ENCODE data around the gene NEK10. TPM values are rescaled to one million over a fixed set of nuclear protein-coding genes. Genes with fewer than 3 reads are reported as not detected.

NEK10 gene
- total RNA-seq, 1 donor from 2014 or later, result not detected

DNA sequence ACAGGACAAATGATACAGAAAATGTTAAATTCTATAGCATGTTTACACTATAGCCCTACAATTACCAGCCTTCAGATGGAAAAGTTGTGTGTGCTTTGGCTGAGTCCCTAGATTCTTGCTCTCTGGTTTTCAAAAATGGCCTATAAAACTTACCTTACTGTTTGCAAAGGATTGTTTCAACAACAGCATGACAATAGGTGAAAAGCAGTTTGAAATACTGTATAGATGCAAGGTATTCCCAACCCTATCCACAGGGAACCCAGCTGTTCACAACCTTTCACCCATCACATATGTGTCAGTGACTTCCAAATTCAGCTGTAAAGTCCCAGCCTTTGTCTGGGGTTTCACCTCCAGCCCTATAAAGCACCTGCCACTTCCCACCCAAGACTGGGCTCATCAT lies 97.3 kb downstream of the NEK10 start:
- TF ChIP-seq POLR2AphosphoS5 (IDR thresholded peaks at IDR 0.05; ENCODE audit: insufficient read depth in 1 of 2, low read depth in 1 of 2) (no peak), POLR2A (IDR thresholded peaks at IDR 0.05) (no peak), CTCF (IDR thresholded peaks at IDR 0.05) (no peak)
- no peak overlapping the region for H3K27ac ChIP-seq
- H3K4me3 ChIP-seq, result no peak overlapping the region
- DNase-seq (ENCODE audit: extremely low spot score in 2 of 2), result no peak
- no peaks in the 10 kb centered on the region for H3K27me3 ChIP-seq
- no peaks in the 10 kb centered on the region for H3K9me3 ChIP-seq
- intact Hi-C loops (cut with DNase I), result loop anchor here (10.0 kb wide), 1 partner anchor 137 kb away; no protein-coding TSS in a partner anchor
- H3K36me3 ChIP-seq, result no peaks in the 10 kb centered on the region
- no peaks in the 10 kb centered on the region for H3K4me1 ChIP-seq

DNA sequence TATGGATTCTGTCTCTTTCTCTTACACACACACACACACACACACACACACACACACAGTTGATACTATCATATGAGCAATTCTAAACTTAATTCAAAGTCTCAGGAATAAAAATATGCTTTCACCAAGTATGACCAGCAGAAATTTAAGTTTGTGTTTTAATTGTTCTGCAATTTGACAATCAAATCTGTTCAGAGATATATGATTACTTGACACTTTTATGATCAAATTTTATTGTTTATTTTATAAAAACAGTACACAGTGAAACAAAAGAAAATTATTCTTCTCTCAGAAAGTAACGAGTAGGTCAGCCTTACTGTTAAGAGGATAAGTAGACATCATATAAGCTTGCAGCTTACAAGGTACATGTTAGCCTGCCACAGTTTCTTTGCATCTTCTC lies 114.3 kb downstream of the NEK10 start:
- no peaks in the 10 kb centered on the region for H3K4me1 ChIP-seq
- H3K36me3 ChIP-seq, result no peaks in the 10 kb centered on the region

DNA sequence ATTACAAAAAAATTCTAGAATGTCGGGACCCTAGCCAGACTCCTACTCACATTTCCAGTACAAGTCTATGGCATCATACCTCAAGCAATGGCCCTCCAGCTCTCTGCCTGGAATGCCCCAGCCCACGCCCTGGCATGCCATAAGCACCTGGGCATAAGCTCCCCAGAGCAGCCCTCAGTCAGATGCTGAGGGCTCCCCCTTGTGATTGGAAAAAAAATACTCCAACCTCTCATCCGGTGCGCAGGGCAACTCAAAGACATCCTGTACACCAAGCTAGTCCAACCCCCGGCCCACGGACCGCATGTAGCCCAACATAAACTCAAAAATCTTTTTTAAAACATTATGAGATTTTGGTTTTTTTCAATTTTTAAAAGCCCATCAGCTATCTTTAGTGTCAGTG lies 115.4 kb downstream of the NEK10 start:
- no peaks in the 10 kb centered on the region for H3K27me3 ChIP-seq
- TF ChIP-seq POLR2AphosphoS5 (IDR thresholded peaks at IDR 0.05; ENCODE audit: insufficient read depth in 1 of 2, low read depth in 1 of 2) (no peak), POLR2A (IDR thresholded peaks at IDR 0.05) (no peak), CTCF (IDR thresholded peaks at IDR 0.05) (no peak)
- no peak for DNase-seq (ENCODE audit: extremely low spot score in 2 of 2)
- no peak overlapping the region for H3K27ac ChIP-seq
- no peak overlapping the region for H3K4me3 ChIP-seq
- no peaks in the 10 kb centered on the region for H3K4me1 ChIP-seq
- no peaks in the 10 kb centered on the region for H3K9me3 ChIP-seq
- no peaks in the 10 kb centered on the region for H3K36me3 ChIP-seq
- intact Hi-C loops (cut with DNase I), result no loop called here

More for the DNA sequence above, 114.3 kb downstream of the NEK10 start:
- DNase-seq (ENCODE audit: extremely low spot score in 2 of 2), result no peak
- H3K4me3 ChIP-seq, result no peak overlapping the region
- H3K27ac ChIP-seq, result no peak overlapping the region
- no peaks in the 10 kb centered on the region for H3K27me3 ChIP-seq
- intact Hi-C loops (cut with DNase I), result no loop called here
- TF ChIP-seq POLR2AphosphoS5 (IDR thresholded peaks at IDR 0.05; ENCODE audit: insufficient read depth in 1 of 2, low read depth in 1 of 2), result no peak
- TF ChIP-seq CTCF (IDR thresholded peaks at IDR 0.05), result no peak
- TF ChIP-seq POLR2A (IDR thresholded peaks at IDR 0.05), result no peak
- H3K9me3 ChIP-seq, result no peaks in the 10 kb centered on the region

GRCh38 chr3:27253391-27253790 lies 115.8 kb downstream of the NEK10 start:
- Histone ChIP-seq H3K27me3 (no peaks in the 10 kb centered on the region), H3K27ac (no peak overlapping the region), H3K4me1 (no peaks in the 10 kb centered on the region), H3K9me3 (no peaks in the 10 kb centered on the region), H3K36me3 (no peaks in the 10 kb centered on the region), H3K4me3 (no peak overlapping the region)
- no peak for TF ChIP-seq POLR2AphosphoS5 (IDR thresholded peaks at IDR 0.05; ENCODE audit: insufficient read depth in 1 of 2, low read depth in 1 of 2)
- TF ChIP-seq POLR2A (IDR thresholded peaks at IDR 0.05), result no peak
- no peak for TF ChIP-seq CTCF (IDR thresholded peaks at IDR 0.05)
- DNase-seq (ENCODE audit: extremely low spot score in 2 of 2), result no peak
- intact Hi-C loops (cut with DNase I), result no loop called here

DNA sequence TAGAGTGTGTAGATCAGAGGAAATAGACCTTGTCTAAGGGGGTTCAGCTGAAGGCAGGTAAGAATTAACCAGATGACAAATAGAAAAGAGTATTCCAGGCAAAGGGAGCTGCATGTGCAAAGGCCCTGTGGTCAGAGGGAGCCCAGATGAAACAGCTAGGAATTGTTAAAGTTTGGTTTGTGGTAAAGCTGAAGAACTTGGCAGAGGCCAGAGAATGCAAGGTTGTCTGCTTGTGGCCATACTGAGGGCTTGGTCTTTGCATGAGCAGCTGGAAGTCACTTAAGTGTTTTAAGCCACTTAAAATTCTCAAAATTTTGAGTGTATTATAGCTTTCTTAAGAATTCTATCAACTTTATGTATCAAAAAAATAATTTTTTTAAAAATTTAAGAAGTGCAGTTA lies 116.5 kb downstream of the NEK10 start:
- Histone ChIP-seq H3K36me3 (no peaks in the 10 kb centered on the region), H3K9me3 (no peaks in the 10 kb centered on the region), H3K27ac (no peak overlapping the region), H3K27me3 (no peaks in the 10 kb centered on the region), H3K4me3 (no peak overlapping the region), H3K4me1 (no peaks in the 10 kb centered on the region)
- DNase-seq (ENCODE audit: extremely low spot score in 2 of 2), result no peak
- no peak for TF ChIP-seq POLR2A (IDR thresholded peaks at IDR 0.05)
- TF ChIP-seq POLR2AphosphoS5 (IDR thresholded peaks at IDR 0.05; ENCODE audit: insufficient read depth in 1 of 2, low read depth in 1 of 2), result no peak
- no peak for TF ChIP-seq CTCF (IDR thresholded peaks at IDR 0.05)
- intact Hi-C loops (cut with DNase I), result no loop called here
